C4-2B (cell line): ENCODE results near the gene LUC7L.
A peak's percentile ranks its signal among the peaks of the same experiment; 100 is the strongest.
"Not testable (repeated sequence)": the region's sequence is repeated elsewhere in the genome, so short reads cannot be mapped to it uniquely, and the experiment has no call there.

Source experiments
- H3K27ac ChIP-seq: fragments of 450-650 bp; 2 replicates; pipeline ENCODE4 v1.5.1; 2017
- CTCF ChIP-seq: fragments of 450-650 bp; conservative IDR thresholded peaks from 2 replicates; pipeline ENCODE4 v1.5.1; 2017; ENCODE audit warnings: mild to moderate bottlenecking
- ZFX ChIP-seq: fragments of 450-650 bp; IDR thresholded peaks from 2 replicates; pipeline ENCODE4 v1.6.1; 2017

LUC7L gene

GRCh38 chr16:272633-273546 lies 43.6 kb upstream of the LUC7L start:
- TF ChIP-seq ZFX, result no peak
- TF ChIP-seq CTCF, result no peak
- H3K27ac ChIP-seq, result no peak overlapping the region; the same call in 1 of the 2 replicates

- TF ChIP-seq CTCF (no peak), ZFX (no peak)
- no peak overlapping the region for H3K27ac ChIP-seq
These were observed 41.4 kb upstream of the LUC7L start for GRCh38 chr16:270381-271255.

- TF ChIP-seq ZFX, result no peak
- no peak for TF ChIP-seq CTCF
- H3K27ac ChIP-seq, result peak overlapping the region; percentile 54
These were observed 40.0 kb upstream of the LUC7L start for GRCh38 chr16:269061-269796.

GRCh38 chr16:268141-269053 lies 39.1 kb upstream of the LUC7L start:
- peak overlapping the region; percentile 54 for H3K27ac ChIP-seq
- TF ChIP-seq ZFX (no peak), CTCF (no peak)

- H3K27ac ChIP-seq, result not testable (repeated sequence)
These were observed 38.3 kb upstream of the LUC7L start for GRCh38 chr16:267562-267961.

GRCh38 chr16:266258-267164 lies 37.3 kb upstream of the LUC7L start:
- TF ChIP-seq ZFX, result no peak
- no peak for TF ChIP-seq CTCF
- H3K27ac ChIP-seq, result no peak overlapping the region
